ENCODE data around the gene UBE2D2.

Gene UBE2D2

DNA sequence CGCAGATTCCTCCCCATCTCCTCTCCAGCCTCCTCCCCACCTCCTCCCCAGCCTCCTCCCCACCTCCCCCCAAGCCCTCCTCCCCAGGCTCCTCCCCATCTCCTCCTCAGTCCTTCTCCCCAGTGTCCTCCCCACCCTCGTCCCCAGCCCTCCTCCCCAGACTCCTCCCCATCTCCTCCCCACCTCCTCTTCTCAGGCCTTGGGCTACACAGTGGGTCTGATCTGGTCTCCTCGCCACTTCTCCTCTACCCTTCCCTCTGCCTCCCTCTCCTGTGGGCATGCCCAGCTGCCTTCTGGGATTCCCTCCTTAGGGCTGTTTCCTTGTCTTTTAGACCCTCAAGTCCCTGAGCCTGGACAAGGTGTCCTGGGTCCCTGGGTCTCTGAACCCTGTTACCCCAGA lies 115.3 kb downstream of the UBE2D2 start:
- no peak for DNase-seq (ENCODE audit: low read depth, low spot score)

DNA sequence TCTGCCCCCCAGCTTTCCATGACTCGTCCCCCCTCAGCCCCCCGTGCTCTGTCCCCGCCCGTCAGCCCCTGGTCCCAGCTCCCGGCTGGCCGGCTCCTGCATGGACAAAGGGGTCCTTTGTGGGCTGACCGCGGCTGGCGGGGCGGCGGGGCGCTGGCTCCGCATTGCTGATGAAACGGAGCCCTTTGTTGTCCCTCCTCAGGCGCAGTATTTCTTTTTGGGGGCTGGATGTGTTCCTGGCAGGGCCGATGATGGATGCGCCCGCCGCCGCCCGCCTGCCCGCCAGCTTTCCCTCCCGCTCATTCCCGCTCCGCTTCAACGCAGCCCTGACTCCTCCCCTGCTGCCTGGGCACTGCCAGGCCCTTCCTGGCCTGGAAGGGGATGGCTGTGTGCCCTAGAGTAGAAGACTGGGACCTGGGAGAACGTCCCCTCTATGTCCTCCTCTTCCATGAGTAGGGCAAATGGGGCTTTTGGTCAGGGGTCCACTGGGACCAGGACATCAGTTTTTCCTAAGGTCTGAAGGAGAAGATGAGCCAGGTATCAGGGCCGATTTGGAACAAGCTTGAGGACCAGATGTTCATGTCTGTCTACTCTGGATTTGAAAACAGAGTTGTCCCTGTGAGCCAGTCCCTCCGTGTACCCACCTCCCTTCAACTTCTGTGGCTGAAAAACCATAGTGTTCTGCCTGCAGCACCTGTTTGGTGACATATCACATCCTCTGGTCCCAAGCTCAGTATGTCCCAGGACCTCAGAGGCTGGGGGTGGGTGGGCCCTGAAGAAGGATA lies 116.0 kb downstream of the UBE2D2 start:
- DNase-seq (ENCODE audit: low read depth, low spot score), result no peak

Data from activated CD4-positive, CD25-positive, alpha-beta regulatory T cell treated with anti-CD3 and anti-CD28 coated beads, Interleukin-2, amount 50 U/mL, for 16 hours (primary cell).